HK-2 (cell line): ENCODE data around the gene TMEM234.

Experiments
- DNase-seq: peaks from one replicate; pipeline ENCODE4 v3.0.0-alpha.2; 2018; ENCODE audit not compliant: unreplicated experiment

TMEM234 gene

DNA sequence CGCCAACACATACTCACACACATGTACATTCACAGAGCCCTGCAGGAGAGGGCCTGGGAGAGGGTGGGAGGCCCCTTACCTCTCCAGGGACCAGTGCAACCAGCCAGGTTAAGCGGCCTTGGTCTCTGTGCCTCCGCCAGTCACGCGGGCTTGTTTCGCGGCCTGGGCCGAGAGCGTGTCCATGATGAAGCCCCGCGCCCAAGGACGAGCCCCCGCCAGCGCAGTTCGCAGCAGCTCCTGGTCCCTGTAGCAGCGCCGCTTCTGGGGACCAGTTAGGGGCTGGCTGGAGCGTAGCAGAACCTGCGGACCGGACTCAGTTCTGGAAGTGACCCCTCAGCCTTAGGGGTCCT lies 17.6 kb upstream of the TMEM234 start:
- DNase-seq = no peak

- DNase-seq = no peak
Measured at GRCh38 chr1:32239337-32239736, 17.2 kb upstream of the TMEM234 start.

- DNase-seq = no peak
Measured at GRCh38 chr1:32234792-32235191, 12.6 kb upstream of the TMEM234 start.

GRCh38 chr1:32232558-32233304 lies 10.6 kb upstream of the TMEM234 start:
- DNase-seq = no peak

DNA sequence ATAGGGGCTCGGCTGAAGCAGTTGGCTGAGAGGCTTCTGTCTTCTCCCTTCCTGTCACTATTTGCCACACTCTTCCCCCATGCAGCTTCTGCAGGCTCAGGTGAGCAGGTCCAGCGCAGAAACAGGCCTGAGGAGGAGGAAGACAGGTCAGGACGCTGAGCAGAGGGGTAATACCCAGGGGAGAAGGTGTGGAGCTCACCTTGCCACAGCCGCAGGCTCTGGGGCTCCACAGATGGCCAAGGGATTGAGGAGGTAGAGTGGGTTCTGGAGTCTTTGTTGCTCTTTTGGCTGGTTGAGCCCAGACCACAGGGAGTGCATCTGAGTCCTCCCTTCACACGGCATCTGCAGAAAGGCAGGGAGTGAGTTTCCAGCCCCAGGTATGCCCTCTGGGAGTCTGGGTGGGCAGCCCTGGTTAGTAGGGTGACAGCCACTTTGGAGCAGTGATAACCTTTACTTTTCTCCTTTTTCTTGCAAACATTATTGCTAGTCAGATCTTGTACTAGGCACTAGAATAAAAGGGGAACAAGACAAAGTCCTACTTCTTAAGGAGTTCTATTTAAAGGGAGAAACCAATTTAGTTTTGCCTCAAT lies 9.8 kb upstream of the TMEM234 start:
- DNase-seq = no peak

DNA sequence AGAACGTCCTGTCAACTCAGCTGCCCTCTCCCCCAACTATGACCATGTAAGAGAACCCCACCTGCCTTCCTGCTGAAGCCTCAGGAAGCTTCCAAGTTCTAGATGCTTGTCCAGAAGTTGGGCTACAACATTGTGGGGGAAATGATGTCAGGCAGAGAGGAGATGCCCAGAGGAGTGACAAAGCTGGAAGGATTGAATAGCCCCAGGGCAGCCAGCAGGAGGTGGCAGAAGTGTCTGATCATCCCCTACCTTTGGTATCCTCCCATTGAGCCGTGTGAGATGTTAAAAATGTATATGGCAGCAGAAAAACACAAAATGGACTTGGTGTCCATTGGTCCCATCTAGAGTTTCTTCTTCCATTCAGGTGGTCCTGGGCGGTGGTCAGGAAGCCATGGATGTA lies 6.6 kb upstream of the TMEM234 start:
- DNase-seq = no peak

GRCh38 chr1:32224285-32224684 lies 2.1 kb upstream of the TMEM234 start:
- no peak for DNase-seq

GRCh38 chr1:32223683-32224082 lies 1.5 kb upstream of the TMEM234 start:
- no peak for DNase-seq

- DNase-seq = no peak
Measured at GRCh38 chr1:32221581-32221979, 573 bp downstream of the TMEM234 start.

DNA sequence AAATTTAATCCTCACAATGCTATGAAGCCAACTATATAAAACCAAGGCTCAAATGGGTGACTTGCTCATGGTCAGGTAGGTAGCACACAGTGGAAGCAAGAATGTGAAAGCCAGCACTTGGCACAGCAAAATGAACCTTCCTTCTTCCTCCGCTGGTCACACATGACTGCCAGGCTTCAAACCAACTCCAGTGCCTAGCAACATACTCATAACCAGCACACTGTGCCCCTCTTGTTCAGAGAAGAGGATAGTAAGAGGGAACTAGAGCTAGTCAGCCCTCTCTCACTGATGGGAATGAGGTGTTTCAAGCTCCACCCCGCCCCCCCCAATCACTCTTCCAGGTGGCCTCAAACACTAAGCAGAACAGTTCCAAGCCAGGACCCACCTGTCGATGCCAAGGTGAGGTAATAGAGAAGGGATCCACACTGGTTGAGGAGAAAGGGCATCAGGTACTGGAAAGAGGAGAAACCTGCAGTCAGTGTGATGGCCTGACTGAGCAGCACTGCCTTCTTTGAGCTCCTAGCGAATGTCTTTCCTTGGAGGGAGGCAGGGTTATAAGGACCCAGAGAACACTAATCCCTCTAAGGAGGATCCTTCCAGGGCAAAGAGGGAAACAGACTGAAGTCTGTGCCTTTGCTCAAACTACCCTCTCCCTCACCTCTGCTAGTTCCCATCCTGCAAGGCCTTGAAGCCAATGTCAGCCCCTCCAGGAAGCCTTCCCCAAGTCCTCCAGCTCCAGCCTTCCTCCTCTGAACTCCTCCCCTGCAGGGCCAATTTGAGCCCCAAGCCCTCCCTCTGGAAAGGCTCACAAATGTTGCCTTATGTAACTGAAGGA lies 1.2 kb downstream of the TMEM234 start:
- DNase-seq = no peak

- no peak for DNase-seq
Measured at GRCh38 chr1:32219022-32219421, 3.1 kb downstream of the TMEM234 start.

- DNase-seq = no peak
Measured at GRCh38 chr1:32216566-32216965, 5.6 kb downstream of the TMEM234 start.

GRCh38 chr1:32215629-32216480 lies 6.3 kb downstream of the TMEM234 start:
- peak; percentile 66 for DNase-seq

GRCh38 chr1:32208891-32209328 lies 13.2 kb downstream of the TMEM234 start, which contains the start of gene DCDC2B:
TSS of gene DCDC2B (plus strand) at chr1:32209089. CDS start at chr1:32209094, 5 bp downstream.
- peak; percentile 63 for DNase-seq

GRCh38 chr1:32208469-32208868 lies 13.7 kb downstream of the TMEM234 start:
- no peak for DNase-seq

DNA sequence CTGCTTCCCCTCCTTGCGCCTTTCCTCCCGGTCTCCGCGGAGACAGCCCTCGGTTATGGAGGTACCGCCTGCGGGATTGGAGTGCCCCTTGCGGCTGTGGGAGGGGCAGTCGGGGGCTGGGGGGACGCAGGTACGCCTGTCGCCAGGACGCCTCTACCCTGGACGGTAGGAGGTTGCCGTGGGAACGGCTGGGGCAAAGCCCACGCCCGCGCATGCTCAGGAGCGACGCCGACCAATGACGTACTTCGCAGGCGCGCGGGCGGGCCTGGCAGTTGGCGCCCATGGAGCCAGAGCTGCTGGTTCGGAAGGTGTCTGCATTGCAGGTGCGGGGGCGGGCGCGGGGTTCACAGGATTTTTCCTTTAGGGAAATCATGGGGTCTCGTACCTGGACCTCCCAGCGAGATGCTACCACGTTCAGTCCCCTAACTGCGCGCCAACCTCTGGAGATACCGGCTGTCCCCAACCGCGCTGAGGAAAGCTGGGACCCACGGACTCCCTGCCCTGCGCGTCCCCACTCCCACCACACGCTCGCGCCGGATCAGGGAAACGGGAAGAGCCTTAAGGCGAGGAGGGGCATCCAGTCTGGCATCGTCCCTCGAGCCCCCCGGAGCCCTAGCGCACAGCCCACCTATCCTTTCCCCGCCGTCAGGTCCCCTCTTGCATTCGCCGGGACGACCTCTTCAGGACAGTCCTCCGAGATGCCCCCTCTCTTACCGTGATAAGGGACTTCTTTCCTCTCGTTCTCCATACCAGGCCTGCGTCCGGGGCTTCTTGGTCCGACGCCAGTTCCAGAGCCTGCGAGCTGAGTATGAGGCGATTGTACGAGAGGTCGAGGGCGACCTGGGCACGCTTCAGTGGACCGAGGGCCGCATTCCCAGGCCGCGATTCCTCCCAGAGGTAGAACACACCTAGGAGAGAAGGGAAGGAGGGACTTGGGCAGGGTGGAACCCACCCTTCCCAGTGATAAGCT lies 16.5 kb downstream of the TMEM234 start, which contains the start of gene IQCC:
Gene IQCC (plus strand): TSS at position 271 of the 970 bp plus-strand sequence. CDS start 11 bp downstream, at position 282.
- peak; percentile 84 for DNase-seq

DNA sequence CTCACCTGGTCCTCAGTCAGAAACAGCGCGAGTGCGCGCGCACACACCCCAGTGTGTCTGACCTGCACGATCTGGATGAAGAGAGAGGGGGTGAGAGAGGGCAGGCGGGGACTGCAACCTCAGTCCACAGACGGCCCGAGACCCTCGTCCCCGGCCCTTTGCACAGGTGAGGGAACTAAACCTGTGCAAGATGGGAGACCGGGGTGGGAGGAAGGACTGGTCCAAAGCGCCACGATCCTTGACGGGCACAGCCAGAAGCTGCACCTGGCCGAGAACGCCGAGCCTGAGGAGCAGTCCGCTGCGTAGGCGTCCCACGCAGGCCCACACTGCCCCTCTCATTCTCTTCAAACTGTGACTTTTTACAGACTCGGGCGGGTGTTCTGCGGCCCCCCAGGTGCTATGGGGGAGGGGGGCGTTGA lies 17.2 kb downstream of the TMEM234 start:
- DNase-seq = no peak

- peak; percentile 59 for DNase-seq
Measured at GRCh38 chr1:32201011-32201855, 20.9 kb downstream of the TMEM234 start.

GRCh38 chr1:32200226-32201010 lies 21.7 kb downstream of the TMEM234 start, which contains the start of gene CCDC28B:
TSS of gene CCDC28B (plus strand) at chr1:32200595. CDS start at chr1:32201936, 1,341 bp downstream.
- DNase-seq = peak; percentile 55
